SH-SY5Y (cell line): ENCODE data around the gene OR2T27.

ENCODE experiments used
- GATA2 ChIP-seq: IDR thresholded peaks from 2 replicates; pipeline ENCODE4 v1.6.1; 2011; ENCODE audit warnings: mild to moderate bottlenecking, low read depth, low read length
- GATA3 ChIP-seq: IDR thresholded peaks from 2 replicates; pipeline ENCODE4 v1.6.1; 2011; ENCODE audit warnings: low read depth, mild to moderate bottlenecking, low read length, moderate library complexity

GRCh38 chr1:248631354-248632008 lies 23.8 kb downstream of the OR2T27 start:
- TF ChIP-seq GATA2 (no peak), GATA3 (no peak)
